NCI-H748 treated with DMSO at 0.1 percent for 48 hours (cell line): ENCODE data around the gene RBM28.
"Not testable (repeated sequence)": the region's sequence is repeated elsewhere in the genome, so short reads cannot be mapped to it uniquely, and the experiment has no call there.

Source experiments
- DNase-seq: peaks from one replicate; lab custom pipeline; 2025; lab: John Stamatoyannopoulos, UW

The RBM28 gene

DNA sequence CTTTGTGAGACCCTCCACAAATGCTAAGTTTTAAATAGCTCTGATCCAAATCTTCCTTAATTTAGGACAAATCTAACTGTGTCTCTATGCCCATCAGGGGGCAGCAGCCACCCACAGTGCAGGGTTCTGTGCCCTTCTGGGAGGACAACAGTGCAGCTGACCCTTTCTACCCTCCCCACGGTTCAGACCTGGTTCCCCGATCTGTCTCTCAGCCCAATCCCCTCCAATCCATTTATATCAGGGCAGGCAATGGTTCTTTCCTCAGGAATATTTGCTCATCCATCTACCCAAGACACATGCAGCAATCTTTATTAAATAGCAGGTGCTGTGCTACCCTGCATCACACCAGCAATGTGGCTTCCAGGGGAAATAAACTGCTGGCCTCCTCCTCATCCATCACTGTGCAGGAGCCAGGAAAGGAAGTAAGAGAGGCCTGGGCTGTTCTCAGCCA is 4.0 kb upstream of the RBM28 start:
- no peak for DNase-seq

DNA sequence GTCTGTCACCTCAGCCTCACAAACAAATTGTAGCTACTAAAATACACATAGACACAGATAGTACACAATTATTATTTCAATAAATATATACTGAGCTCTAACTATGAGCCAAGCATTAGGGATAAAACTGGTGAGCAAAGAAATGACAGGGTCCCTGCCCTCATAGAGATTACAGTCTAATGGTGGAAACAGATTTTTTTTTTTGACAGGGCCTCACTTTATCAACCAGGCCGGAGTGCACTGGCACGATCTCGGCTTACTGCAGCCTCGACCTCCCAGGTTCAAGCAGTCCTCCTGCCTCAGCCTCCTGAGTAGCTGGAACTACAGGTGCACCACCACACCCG is 695 bp upstream of the RBM28 start:
- no peak for DNase-seq

DNA sequence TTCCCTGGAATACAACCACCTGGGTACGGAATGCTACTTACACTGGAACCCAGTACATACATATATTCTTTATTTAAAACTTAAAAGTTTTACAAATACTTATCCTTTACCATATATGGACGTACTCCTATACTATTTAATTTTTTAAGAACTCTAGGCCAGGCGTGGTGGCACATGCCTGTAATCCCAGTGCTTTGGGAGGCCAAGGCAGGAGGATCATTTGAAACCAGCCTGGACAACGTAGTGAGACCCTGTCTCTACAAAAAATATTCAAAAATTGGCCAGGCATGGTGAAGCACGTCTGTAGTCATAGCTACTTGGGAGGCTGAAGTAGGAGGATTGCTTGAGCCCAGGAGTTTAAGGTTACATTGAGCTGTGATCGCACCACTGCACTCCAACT is 2.0 kb downstream of the RBM28 start:
- DNase-seq: no peak

DNA sequence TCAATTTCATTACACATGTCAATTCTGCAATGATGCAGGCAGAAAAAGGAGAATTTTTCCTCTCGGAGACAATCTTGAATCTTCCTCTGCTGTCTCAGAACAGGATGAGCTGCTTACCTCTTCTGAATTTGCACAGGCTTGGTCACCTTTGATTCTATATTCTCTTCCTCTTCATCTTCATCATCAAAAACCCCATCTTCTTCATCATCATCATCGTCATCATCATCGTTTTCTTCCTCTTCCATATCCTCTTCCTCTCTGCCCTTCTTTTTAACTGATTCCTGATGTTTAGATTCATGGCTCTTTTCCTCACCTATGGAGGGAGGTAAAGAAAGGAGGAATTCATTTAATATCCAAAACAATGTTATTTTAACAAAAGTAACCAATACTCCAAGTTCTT is 8.0 kb downstream of the RBM28 start:
- no peak for DNase-seq

DNA sequence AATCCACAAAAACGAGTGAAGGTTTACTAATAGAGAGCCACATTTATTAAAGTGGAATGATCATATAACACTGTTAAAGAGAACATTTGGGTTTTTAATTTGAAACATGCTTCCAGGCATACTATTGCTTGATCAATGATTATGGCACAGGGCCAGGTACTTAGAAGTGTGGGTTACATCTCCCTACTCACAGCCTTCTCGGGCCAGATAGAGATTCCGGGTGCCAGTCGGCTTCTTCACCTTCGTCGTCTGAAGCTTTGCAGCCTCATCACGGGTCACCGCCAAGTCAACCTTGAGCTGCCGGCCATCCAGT is 19.4 kb downstream of the RBM28 start:
- DNase-seq: no peak

DNA sequence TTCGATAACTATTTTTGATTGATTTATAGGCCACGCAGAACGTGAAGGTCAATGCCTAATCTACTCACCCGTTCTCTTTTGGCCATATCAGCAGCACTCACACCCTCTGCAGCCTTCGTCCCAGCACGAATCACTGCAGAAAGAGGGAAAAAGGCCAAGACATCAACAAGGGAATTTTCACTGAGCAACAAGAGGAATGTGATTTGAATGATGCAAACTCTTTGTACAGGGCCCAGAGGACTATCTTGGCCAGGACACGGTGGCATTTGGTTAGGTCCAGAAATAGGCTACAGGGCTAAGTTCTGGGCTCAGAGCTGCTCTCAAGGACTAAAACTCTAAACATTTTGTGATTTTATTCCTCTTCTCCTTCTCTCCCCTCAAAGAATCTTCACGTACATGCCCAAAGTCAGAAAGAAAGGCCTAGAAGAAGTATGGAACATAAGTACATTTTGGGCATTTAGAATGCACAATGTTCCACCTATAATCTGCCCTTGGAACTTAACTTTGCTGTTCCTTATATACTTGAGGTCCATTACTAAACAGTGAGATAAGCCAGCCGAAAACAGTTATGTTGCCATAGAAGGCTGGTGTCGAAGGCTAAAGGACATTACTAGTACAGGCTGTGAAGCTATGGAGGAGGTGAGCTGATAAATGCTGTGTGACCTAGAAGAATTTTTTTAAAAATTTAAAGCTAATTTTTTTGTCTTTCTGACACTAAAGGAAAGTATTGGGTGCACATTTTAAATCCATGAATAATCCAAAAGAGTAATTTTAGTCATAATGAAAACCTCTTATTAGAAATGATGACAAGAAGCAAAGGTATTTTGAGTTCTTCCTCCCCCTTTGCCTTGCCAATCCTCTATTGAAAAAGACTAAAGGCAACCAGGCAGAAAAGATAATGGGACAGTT is 20.0 kb downstream of the RBM28 start:
- no peak for DNase-seq

DNA sequence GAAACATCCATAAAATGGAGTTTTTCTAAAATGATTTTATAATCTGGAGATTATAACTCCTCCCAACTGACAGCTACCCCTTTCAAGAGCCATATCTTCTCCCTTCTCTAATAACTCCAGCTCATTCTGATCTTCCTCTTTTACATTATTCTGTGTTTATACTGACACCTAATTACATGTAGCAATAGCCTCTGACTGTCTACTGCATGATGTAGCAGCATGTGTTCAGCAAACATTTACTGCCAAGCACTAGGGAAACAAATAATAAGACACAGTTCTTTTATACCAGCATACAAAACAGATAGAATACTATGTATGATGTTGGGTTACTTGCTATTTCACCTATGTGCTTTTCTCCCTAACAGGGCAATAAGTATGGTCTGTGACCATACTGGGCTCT is 20.7 kb downstream of the RBM28 start:
- DNase-seq: no peak

DNA sequence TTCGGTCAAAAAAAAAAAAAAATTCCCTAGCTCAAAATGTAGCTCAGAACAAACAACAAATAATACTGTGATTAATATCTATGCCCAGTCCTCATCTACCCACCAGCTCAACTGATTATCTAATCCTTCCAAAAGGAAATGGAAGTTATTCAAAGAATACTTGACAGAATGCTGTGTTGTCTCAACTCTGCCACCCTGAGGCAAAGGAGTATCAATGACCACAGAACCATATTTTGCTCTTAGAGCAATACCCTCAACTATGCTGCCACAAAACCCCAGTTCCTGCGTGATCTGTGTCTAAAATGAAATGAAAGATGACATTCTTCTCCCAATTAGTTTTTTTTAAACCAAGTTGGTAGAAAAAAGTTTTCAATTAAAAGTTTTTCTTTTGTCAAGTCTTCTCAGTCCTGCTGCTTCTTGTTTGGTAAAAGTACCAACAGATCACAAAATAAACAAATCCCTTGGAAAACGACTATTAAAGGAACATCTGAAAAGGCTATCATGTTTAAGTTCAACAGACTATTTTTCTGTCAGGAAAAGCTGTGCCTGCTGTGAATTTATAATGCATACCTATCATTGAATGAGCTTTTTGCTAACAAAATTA is 21.6 kb downstream of the RBM28 start:
- no peak for DNase-seq

DNA sequence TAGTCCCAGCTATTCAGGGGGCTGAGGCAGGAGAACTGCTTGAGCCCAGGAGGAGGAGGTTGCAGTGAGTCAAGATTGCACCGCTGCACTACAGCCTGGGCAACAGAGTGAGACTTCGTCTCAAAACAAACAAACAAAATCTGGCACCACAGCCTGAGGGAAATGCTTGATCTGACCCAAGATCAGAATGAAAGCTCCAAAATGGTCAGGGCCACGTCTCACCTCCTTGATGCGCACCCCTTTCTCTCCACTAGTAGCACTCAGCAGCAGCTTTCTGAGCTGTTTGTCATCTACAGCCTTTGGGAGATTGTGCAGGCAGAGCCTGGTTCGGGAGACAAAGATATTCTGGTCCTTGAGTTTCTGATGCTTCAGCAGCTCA is 22.7 kb downstream of the RBM28 start:
- no peak for DNase-seq

DNA sequence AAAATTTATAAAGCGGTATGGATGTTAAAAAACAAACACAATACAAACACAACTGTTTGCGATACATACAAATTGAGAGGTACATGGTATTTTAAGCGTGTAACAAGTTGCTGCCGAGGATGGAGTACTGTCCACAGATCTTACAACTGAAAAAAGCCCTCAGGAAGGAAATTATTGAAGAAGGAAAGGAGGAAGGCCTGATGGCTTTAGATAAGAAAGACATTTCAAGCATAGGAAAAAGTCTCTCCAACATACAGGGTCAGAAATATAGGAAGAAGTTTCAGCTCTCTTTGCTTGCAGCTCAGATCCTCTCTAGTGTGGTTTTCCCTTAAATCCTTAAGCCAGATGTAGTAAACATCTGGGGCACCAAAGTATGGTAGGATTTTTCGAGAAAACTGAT is 25.0 kb downstream of the RBM28 start:
- no peak for DNase-seq

DNA sequence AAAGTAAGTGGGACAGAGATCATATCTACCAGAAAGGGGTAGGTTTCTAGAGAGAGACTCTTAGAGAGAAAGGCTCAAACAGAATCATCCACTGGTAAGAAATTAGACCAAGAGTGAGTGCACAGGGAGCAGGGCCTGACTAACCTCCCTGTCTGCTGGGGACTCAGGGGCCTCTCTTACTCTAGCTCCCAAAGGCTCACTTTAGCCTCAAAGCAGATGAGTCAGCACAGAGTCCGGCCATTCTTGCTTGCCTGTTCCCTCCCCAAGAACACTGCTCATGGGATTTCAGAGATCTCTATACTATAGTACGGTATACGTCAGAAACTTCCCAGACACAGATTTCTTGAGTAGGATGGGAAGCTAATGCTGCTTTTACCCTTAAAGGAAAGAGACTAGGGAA is 32.7 kb downstream of the RBM28 start:
- DNase-seq: no peak

DNA sequence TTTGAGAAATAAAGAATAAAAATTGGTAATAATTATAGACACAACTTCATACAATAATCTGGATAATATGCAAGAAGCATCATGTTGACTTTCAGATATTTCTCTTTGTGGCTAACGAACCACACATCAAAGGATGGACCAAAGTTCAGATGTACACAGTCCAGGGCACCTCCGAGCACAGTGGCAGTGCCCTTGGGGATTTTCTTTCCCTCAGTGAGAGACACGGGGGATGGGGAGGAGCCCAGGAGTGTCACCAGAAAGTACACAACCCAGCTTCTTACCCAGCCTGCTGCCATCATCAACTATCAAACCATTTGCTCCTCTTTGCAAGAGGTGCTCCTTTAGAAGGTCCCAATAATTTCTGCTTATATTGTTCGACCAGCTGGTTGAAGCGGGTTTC is 33.2 kb downstream of the RBM28 start:
- DNase-seq: no peak

DNA sequence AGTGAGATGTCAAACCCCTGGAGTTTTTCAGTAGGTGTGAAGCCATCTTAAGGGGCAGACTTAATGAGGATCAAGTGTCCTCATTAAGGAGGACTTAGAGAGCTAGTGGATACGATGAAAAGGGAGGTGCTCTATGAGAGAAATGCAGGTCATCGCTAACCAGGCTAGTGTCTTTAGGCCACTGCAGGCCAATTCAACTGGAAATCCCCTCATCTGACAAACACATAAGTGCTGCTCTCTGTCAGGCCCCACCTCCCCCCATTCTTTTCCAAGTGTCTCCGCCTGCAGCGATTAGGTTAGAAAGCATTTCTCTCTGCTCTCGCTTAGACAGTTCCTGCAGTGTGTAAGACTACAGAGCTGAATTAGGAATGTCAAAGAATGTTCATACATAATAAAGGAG is 33.7 kb downstream of the RBM28 start:
- no peak for DNase-seq

DNA sequence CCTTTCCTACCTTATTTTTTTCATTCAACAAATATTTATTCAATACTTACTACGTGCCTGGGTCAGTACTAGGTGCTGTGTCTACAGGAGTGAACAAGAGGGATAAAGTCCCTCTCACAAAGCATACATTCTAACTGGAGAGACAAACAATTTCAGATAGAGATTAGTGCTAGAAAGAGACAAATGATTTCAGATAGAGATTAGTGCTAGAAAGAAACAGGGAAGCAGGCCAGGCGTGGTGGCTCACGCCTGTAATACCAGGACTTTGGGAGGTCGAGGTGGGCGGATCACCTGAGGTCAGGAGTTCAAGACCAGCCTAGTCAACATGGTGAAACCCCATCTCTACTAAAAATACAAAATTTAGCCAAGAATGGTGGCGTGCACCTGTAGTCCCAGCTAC is 34.6 kb downstream of the RBM28 start:
- no peak for DNase-seq

DNA sequence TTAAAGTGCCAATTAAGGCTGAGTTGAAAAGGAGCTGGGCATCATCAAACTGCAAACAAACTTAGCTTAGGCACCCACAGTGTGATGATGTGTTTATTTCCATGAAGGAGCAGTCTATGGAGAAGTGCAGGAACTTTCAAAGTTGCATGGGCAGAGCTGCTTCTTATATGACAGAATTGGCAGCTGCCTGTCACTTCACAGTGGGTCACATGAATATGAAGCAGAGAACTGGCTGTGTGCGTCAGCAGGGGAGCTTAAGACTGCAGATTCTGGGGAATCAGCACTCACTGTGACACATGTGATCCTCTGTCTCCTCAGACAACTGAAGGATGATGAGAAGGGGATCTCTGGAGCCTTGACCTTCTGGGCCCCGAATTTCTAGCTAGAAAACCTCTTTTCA is 36.6 kb downstream of the RBM28 start:
- no peak for DNase-seq

DNA sequence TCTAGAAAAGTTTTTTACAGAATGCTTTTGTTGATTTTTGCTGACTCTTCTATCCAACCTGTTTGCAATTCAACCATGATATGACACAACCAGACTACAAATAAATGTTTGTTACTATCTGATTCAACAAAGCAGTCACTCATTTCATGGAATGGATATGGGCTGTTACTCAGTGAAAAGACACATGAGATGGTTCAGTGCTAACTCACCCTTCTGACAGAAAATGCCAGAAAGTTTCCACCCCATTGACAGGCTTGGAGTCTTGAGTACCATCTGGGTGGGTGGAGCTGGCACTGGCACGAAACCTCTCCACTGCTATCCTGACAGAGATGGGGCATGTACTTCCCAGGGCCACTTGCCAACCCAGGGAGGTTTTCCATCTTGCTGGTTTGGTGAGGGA is 39.5 kb downstream of the RBM28 start:
- DNase-seq: no peak

DNA sequence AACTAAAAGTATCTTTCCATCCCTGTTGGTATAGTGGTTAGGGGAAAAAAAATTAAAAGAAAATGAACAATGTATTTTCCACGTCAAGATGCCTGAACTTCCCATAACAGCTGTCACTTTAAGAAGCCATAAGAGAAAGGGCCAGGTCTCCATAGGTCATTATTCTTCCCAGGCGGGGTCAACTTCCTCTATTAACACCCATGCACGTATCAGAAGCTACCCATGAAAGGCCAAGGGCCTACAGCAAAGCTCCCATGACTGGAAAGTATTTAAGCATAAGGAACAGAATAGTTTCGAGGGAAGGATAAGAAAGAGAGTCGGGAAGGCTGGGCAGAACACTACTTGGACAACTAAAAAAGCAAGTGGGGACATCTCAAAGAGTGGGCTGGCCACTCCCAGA is 40.1 kb downstream of the RBM28 start:
- DNase-seq: no peak

DNA sequence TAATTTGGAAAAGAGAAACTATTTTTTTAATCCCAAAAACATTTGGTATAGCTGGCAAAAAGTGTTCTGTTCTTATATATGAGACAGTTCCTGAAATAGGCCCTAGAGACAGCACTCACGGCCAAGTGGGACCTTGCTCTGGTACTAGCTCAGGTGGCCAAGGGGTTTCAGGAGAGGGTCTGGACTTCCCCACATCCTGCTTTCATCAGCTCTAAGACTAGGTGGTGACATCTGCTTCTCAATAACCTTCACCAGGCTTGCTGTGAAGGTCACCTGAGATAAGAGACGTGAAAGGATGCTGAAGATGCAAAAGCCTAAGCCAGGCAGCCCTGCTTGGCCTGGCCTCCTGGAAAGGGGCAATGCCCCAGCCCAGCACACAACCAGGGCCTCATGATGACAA is 40.6 kb downstream of the RBM28 start:
- DNase-seq: no peak

DNA sequence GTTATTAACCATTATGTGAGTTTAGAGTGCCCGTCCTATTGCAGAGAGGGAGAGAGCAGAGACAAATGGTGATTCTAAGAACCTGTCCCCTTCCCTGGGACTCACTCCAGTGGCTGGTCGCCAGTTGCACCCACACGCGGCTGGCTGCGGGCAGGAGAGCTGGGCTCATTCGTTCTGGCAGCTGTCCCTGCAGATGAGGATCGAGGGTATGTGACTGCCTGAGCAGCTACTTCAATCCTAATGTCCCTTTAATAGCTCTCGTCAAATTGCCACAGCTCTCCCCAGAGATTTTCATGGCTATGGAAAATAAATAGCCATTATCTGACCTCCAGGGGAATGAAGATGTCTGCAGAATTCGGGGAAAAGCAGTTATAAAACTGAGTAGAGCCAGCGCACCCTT is 41.6 kb downstream of the RBM28 start:
- DNase-seq: no peak

DNA sequence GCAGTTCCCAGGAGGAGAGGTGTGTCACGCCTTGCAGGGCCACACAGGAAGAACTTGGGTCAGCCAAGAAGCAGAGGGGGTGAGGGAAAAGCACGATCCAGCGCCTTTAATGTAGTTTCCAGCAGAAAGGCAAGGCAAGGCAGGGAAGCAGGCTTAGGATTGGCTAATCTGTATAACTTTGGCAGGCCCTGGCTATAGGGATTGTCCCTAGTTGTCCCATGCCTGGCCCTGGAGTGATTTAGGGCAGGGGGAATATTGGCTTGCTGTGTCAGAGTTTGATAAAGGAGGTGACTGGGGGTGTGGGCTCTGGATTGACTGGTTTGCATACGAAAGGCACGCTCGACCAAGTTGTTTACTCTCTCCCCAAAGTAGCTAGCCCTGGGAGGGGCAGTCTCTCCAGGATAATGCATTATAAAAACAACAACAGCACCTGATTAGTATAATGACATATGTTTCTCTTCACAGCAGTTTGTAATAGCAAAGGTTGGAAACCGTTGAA is 44.5 kb downstream of the RBM28 start:
- DNase-seq: no peak

DNA sequence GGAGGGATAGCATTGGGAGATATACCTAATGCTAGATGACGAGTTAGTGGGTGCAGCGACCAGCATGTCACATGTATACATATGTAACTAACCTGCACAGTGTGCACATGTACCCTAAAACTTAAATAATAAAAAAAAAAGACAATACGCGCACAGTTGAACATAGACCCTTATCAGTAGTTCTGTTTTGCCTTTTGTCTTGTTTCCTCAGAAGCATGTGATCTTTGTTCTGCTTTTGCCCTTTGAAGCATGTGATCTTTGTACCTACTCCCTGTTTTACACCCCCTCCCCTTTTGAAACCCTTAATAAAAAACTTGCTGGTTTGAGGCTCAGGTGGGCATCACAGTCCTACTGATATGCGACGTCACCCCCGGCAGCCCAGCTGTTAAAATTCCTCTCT is 45.7 kb downstream of the RBM28 start:
- not testable (repeated sequence) for DNase-seq

DNA sequence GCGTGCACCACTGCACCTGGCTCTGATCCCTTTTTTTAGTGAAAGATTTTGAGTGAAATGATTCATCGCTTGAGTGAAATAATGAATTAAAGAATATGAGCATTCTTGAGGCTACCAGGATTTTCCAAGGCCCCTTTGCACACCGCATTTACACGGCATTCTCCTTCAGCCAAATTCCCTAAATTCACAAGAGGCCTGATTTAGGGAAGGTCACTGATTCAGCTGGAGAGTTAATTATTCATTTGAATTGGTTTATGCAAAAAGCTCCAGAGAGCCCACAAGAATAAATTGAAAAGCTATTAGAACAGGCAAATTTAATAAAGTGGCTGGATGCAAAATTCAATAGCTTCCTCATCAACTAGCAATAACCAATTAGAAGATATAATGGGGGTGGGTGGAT is 56.2 kb downstream of the RBM28 start:
- DNase-seq: no peak

DNA sequence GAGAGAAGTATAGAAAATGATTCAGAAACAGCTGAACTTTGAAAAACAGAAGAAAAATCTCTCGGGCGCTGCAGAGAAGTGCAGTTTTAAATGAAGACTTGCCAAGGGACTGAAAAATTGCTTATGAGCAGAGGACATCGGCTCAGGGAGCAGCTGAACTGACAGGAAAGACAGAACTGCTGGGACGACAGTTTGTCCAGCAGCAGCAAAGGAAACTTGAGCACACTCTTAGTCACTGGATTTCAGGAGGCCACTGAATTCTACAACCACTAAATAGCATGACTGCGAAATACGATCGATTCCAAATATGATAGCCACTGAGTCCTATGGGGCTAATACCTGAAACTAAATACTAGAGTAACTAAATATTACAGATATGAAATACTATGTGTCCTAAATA is 59.6 kb downstream of the RBM28 start:
- DNase-seq: no peak
